A549 (cell line): ENCODE results near the gene FAM83G. TPM values are rescaled to one million over a fixed set of nuclear protein-coding genes. Genes with fewer than 3 reads are reported as not detected.

Experiments
- ATAC-seq, 2 experiments: fragments of 200-7000 bp in 1 of 2; fragments of >200 bp in 1 of 2; cut with Nextera tagmentation in 1 of 2; cut with Tn5 transposase in 1 of 2; 3 replicates each; pipeline versions ENCODE4 v1.8.0 to v1.9.1; 2018 to 2020; ENCODE audit warnings: mild to moderate bottlenecking in 1 of 2, moderate library complexity in 1 of 2
- CTCF ChIA-PET: fragments of 300-600 bp; sonication (Branson Sonifier 250); formaldehyde crosslinking; extraction: SDS; loops from one replicate; lab custom pipeline; 2021; ENCODE audit warnings: antibody characterized with exemption, inconsistent platforms; lab: Yijun Ruan, JAX
- POLR2A ChIA-PET: fragments of 350-600 bp; formaldehyde crosslinking; extraction: SDS; loops from one replicate; lab custom pipeline; 2021; ENCODE audit warnings: antibody characterized with exemption, inconsistent platforms; lab: Yijun Ruan, JAX
- DNase-seq, 2 experiments: peaks; one replicate each; pipeline versions ENCODE4 v3.0.0 to v3.0.0-alpha.2; 2011 to 2016; ENCODE audit warnings: low read depth in 1 of 2, low spot score in 1 of 2
- FAIRE-seq: peaks from 2 replicates; lab custom pipeline; 2011; peaks lifted over from hg19 to GRCh38; lab: Jason Lieb, UNC
- H3K27ac ChIP-seq, 2 experiments: fragments of >200 bp; sonication (Bioruptor Twin); formaldehyde crosslinking; 3 replicates each; pipeline ENCODE4 v1.5.1; 2016 to 2017
- H3K4me1 ChIP-seq: fragments of >200 bp; sonication (Bioruptor Twin); formaldehyde crosslinking; 3 replicates; pipeline ENCODE4 v1.6.1; 2016
- H3K4me2 ChIP-seq: fragments of >200 bp; sonication (Bioruptor Twin); formaldehyde crosslinking; 3 replicates; pipeline ENCODE4 v1.6.1; 2016
- H3K4me3 ChIP-seq: fragments of >200 bp; sonication (Bioruptor Twin); formaldehyde crosslinking; 3 replicates; pipeline ENCODE4 v1.5.1; 2016
- H3K9me3 ChIP-seq: fragments of >200 bp; sonication (Bioruptor Twin); formaldehyde crosslinking; 3 replicates; pipeline ENCODE4 v1.6.1; 2016
- ATOH8 ChIP-seq: fragments of 250-450 bp; sonication (Bioruptor Pico); IDR thresholded peaks from 2 replicates; pipeline ENCODE4 v1.5.0; 2020; ENCODE audit warnings: low read depth, mild to moderate bottlenecking, moderate library complexity
- HOXB13 ChIP-seq: fragments of 250-450 bp; sonication (Bioruptor Pico); IDR thresholded peaks from 2 replicates; pipeline ENCODE4 v1.5.0; 2020; ENCODE audit warnings: low read depth, mild to moderate bottlenecking, moderate library complexity
- HOXB5 ChIP-seq: fragments of 250-450 bp; sonication (Bioruptor Pico); IDR thresholded peaks from 2 replicates; pipeline ENCODE4 v1.5.0; 2020; ENCODE audit warnings: mild to moderate bottlenecking, moderate library complexity
- KDM5A ChIP-seq: fragments of 200-600 bp; sonication (generic); IDR thresholded peaks from 2 replicates; pipeline ENCODE4 v1.6.1; 2016; ENCODE audit warnings: antibody characterized with exemption, mild to moderate bottlenecking
- MAZ ChIP-seq: fragments of 150-350 bp; IDR thresholded peaks from 2 replicates; pipeline ENCODE4 v1.6.1; 2014; ENCODE audit warnings: antibody characterized with exemption, low read depth, low read length, borderline replicate concordance
- MYC ChIP-seq: IDR thresholded peaks from 2 replicates; pipeline ENCODE4 v1.6.1; 2012; ENCODE audit warnings: mild to moderate bottlenecking, inconsistent platforms, low read length, improper control_type of control experiment, borderline replicate concordance
- NFE2L2 ChIP-seq: fragments of 150-350 bp; conservative IDR thresholded peaks from 2 replicates; pipeline ENCODE4 v1.6.1; 2014; ENCODE audit warnings: low read length
- NR3C1 ChIP-seq: fragments of >200 bp; sonication (Bioruptor Twin); formaldehyde crosslinking; IDR thresholded peaks from 3 replicates; pipeline ENCODE4 v1.6.1; 2017
- RAD21 ChIP-seq, 2 experiments: fragments of >200 bp in 1 of 2; sonication (Bioruptor Twin) in 1 of 2; formaldehyde crosslinking in 1 of 2; IDR thresholded peaks in 1 of 2; conservative IDR thresholded peaks in 1 of 2; 2 replicates in 1 of 2; 3 replicates in 1 of 2; pipeline ENCODE4 v1.6.1; 2012 to 2018; ENCODE audit warnings: inconsistent platforms in 1 of 2
- RCOR1 ChIP-seq: fragments of 150-350 bp; IDR thresholded peaks from 2 replicates; pipeline ENCODE4 v1.6.1; 2014; ENCODE audit warnings: antibody characterized with exemption, low read length, low read depth
- ZFP36 ChIP-seq: fragments of 450-650 bp; IDR thresholded peaks from 2 replicates; pipeline ENCODE4 v1.6.1; 2014; ENCODE audit warnings: borderline replicate concordance; ENCODE audit not compliant: partially characterized antibody
- WGBS: methylation state at CpG from one replicate; pipeline ENCODE4 v1.1.6; 2017; ENCODE audit errors: missing lambda C conversion rate; 5-methylcytosine and 5-hydroxymethylcytosine counted together
- polyA plus RNA-seq, 4 experiments: library from polyadenylated mRNA; depleted of rRNA in 3 of 4; stranded (reverse); fragments of >200 nt; fragmentation: RNase III in 1 of 4; extraction: RNeasy Plus Mini Kit Qiagen cat#74134 plus additional on column Dnase treatment in 1 of 4; gene quantifications; 2 replicates in 3 of 4; 3 replicates in 1 of 4; pipeline ENCODE4 v1.2.3, GENCODE V29; 2011 to 2017
- TF ChIP-seq, protein P1 (sequence below): fragments of >200 bp; sonication (Bioruptor Twin); formaldehyde crosslinking; IDR thresholded peaks from 3 replicates; pipeline ENCODE4 v1.5.1; 2016
- TF ChIP-seq, protein P2 (sequence below): IDR thresholded peaks from 2 replicates; pipeline ENCODE4 v1.6.1; 2012
- TF ChIP-seq, protein P3 (sequence below): fragments of >200 bp; sonication (Bioruptor Twin); formaldehyde crosslinking; IDR thresholded peaks from 3 replicates; pipeline ENCODE4 v1.6.1; 2016

FAM83G gene
- polyA plus RNA-seq, 2 of the 4 experiments (the other 2 are of a cell fraction), result 11.0 to 22.0 TPM

DNA sequence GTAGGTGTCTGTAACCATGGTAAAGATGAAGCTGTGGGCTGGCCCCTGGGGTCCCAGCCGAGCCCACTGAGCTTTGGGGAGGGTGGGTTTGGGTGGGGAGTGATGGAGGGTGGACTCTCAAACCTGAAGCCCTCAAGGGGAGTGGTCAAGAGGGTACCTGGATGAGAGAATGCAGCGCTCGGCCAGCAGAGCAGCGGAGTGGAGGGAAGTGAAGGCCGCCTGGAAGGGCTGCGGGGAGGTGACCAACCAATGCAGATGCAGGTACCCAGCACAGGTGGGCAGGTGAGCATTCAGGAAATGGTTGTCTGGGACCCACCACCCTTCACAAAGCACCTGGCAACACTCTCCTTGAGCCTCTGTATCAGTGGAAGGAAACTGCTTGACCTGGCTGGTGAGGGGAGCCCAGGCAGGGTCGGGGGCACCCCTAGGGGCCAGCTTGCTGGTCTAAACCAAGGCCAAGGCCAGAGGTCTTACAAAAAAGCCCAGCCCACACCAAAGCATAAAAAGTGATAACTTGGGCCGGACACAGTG lies 56.0 kb downstream of the FAM83G start:
- WGBS, result 82% methylated on average over 7 of the region's 8 CpGs
- POLR2A ChIA-PET, result no interaction called here
- TF ChIP-seq MAZ (no peak), MYC (no peak), NFE2L2 (no peak), ZFP36 (no peak), HOXB5 (CRISPR knock-in tag) (no peak)
- TF ChIP-seq, protein P1, sequence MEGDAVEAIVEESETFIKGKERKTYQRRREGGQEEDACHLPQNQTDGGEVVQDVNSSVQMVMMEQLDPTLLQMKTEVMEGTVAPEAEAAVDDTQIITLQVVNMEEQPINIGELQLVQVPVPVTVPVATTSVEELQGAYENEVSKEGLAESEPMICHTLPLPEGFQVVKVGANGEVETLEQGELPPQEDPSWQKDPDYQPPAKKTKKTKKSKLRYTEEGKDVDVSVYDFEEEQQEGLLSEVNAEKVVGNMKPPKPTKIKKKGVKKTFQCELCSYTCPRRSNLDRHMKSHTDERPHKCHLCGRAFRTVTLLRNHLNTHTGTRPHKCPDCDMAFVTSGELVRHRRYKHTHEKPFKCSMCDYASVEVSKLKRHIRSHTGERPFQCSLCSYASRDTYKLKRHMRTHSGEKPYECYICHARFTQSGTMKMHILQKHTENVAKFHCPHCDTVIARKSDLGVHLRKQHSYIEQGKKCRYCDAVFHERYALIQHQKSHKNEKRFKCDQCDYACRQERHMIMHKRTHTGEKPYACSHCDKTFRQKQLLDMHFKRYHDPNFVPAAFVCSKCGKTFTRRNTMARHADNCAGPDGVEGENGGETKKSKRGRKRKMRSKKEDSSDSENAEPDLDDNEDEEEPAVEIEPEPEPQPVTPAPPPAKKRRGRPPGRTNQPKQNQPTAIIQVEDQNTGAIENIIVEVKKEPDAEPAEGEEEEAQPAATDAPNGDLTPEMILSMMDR, result no peak
- TF ChIP-seq, protein P2, sequence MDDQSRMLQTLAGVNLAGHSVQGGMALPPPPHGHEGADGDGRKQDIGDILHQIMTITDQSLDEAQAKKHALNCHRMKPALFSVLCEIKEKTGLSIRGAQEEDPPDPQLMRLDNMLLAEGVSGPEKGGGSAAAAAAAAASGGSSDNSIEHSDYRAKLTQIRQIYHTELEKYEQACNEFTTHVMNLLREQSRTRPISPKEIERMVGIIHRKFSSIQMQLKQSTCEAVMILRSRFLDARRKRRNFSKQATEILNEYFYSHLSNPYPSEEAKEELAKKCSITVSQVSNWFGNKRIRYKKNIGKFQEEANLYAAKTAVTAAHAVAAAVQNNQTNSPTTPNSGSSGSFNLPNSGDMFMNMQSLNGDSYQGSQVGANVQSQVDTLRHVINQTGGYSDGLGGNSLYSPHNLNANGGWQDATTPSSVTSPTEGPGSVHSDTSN, result no peak
- TF ChIP-seq, all 56 proteins: peak for 0
- no peaks in the 10 kb centered on the region for H3K9me3 ChIP-seq
- CTCF ChIA-PET, result interaction anchor here (0.9 to 3.8 kb wide), 5 partner anchors 10 to 322 kb away, joined by 3 to 48 read pairs (median 5); no protein-coding TSS in a partner anchor
- ATAC-seq, result no peak
- no peak overlapping the region for H3K4me2 ChIP-seq
- no peak for FAIRE-seq
- H3K27ac ChIP-seq, result no peak overlapping the region
- DNase-seq, result no peak
- H3K4me1 ChIP-seq, result no peaks in the 10 kb centered on the region
- no peak overlapping the region for H3K4me3 ChIP-seq

- ChIA-PET POLR2A (no interaction called here), CTCF (interaction anchor here (3.8 kb wide), 1 partner anchor 13 kb away, joined by 48 read pairs; no protein-coding TSS in a partner anchor)
- 61% methylated on average over 6 of the region's 6 CpGs for WGBS
- ATAC-seq (no peak), DNase-seq (no peak), FAIRE-seq (no peak)
- no peak overlapping the region for H3K27ac ChIP-seq
- no peaks in the 10 kb centered on the region for H3K9me3 ChIP-seq
- TF ChIP-seq KDM5A, result no peak
- H3K4me2 ChIP-seq, result no peak overlapping the region
- H3K4me3 ChIP-seq, result no peak overlapping the region
- no peaks in the 10 kb centered on the region for H3K4me1 ChIP-seq
Measured at GRCh38 chr17:18947866-18948265, 56.7 kb downstream of the FAM83G start.

GRCh38 chr17:18946536-18946935 lies 58.0 kb downstream of the FAM83G start:
- POLR2A ChIA-PET, result no interaction called here
- 32% methylated on average over 2 of the region's 2 CpGs for WGBS
- no peaks in the 10 kb centered on the region for H3K9me3 ChIP-seq

More at GRCh38 chr17:18946536-18946935, 58.0 kb downstream of the FAM83G start:
- no peak for DNase-seq
- no peak for FAIRE-seq
- H3K4me1 ChIP-seq, result no peaks in the 10 kb centered on the region
- no peak overlapping the region for H3K4me2 ChIP-seq
- no peak overlapping the region for H3K27ac ChIP-seq
- CTCF ChIA-PET, result interaction anchor here (0.5 to 1.4 kb wide), 3 partner anchors 10 to 72 kb away, joined by 3 to 7 read pairs (median 3); no protein-coding TSS in a partner anchor
- TF ChIP-seq NR3C1 (no peak), ATOH8 (CRISPR knock-in tag) (no peak), RCOR1 (no peak), HOXB13 (CRISPR knock-in tag) (no peak), RAD21 (conservative IDR thresholded peaks at IDR 0.05 in 1 of 2, IDR thresholded peaks at IDR 0.05 in 1 of 2) (no peak)
- TF ChIP-seq, protein P3, sequence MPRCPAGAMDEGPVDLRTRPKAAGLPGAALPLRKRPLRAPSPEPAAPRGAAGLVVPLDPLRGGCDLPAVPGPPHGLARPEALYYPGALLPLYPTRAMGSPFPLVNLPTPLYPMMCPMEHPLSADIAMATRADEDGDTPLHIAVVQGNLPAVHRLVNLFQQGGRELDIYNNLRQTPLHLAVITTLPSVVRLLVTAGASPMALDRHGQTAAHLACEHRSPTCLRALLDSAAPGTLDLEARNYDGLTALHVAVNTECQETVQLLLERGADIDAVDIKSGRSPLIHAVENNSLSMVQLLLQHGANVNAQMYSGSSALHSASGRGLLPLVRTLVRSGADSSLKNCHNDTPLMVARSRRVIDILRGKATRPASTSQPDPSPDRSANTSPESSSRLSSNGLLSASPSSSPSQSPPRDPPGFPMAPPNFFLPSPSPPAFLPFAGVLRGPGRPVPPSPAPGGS, result no peak
- TF ChIP-seq, all 56 proteins: peak for 0
- ATAC-seq, result no peak
- H3K4me3 ChIP-seq, result no peak overlapping the region
